PC-3 (cell line): ENCODE results near the gene STARD9. TPM values are rescaled to one million over a fixed set of nuclear protein-coding genes. Genes with fewer than 3 reads are reported as not detected.

Experiments used
- ATAC-seq: fragments of 200-7000 bp; cut with Tn5 transposase; 2 replicates; pipeline ENCODE4 v1.9.1; 2020; ENCODE audit warnings: mild to moderate bottlenecking, moderate library complexity
- BruUV-seq: library from RNA; stranded (reverse); fragments of 400-500 nt; replicated peaks from 2 replicates; lab custom pipeline; 2021; lab: Mats Ljungman, UMichigan
- CTCF ChIA-PET: fragments of 300-600 bp; sonication (Branson Sonifier 250); formaldehyde crosslinking; loops from one replicate; lab custom pipeline; 2022; ENCODE audit warnings: antibody characterized with exemption; lab: Charles Lee
- POLR2A ChIA-PET: fragments of 300-600 bp; sonication (Branson Sonifier 250); formaldehyde crosslinking; loops from one replicate; lab custom pipeline; 2022; ENCODE audit warnings: antibody characterized with exemption; ENCODE audit not compliant: unreplicated experiment; lab: Charles Lee
- DNase-seq: peaks from one replicate; pipeline ENCODE4 v3.0.0-alpha.2; 2015
- H2AFZ ChIP-seq: fragments of 300-600 bp; sonication (generic); 2 replicates; pipeline ENCODE4 v1.6.0; 2016; ENCODE audit warnings: antibody characterized with exemption, low read length
- H3F3A ChIP-seq: fragments of 300-600 bp; sonication (generic); one replicate; pipeline ENCODE4 v1.6.0; 2017; ENCODE audit warnings: antibody characterized with exemption, low read length, control low read depth, mild to moderate bottlenecking; ENCODE audit not compliant: unreplicated experiment
- H3K27ac ChIP-seq: fragments of 300-600 bp; sonication (generic); 2 replicates; pipeline ENCODE4 v1.5.1; 2016; ENCODE audit warnings: mild to moderate bottlenecking, low read length
- H3K27me3 ChIP-seq: fragments of 300-600 bp; sonication (generic); 2 replicates; pipeline ENCODE4 v1.6.1; 2016; ENCODE audit warnings: low read length, mixed read lengths
- H3K36me3 ChIP-seq: fragments of 300-600 bp; sonication (generic); 2 replicates; pipeline ENCODE4 v1.6.1; 2016; ENCODE audit warnings: low read depth, mixed run types, low read length, mixed read lengths
- H3K4me1 ChIP-seq: fragments of 300-600 bp; sonication (generic); 2 replicates; pipeline ENCODE4 v1.5.1; 2016; ENCODE audit warnings: low read length; ENCODE audit not compliant: insufficient read depth
- H3K4me2 ChIP-seq: fragments of 300-600 bp; sonication (generic); 2 replicates; pipeline ENCODE4 v1.6.0; 2016; ENCODE audit warnings: low read length
- H3K4me3 ChIP-seq: fragments of 300-600 bp; sonication (generic); 2 replicates; pipeline ENCODE4 v1.5.1; 2016; ENCODE audit warnings: mild to moderate bottlenecking, low read length, mixed read lengths
- H3K79me2 ChIP-seq: fragments of 300-600 bp; sonication (generic); 2 replicates; pipeline ENCODE4 v1.6.1; 2017; ENCODE audit warnings: low read length, mixed read lengths
- H3K9ac ChIP-seq: fragments of 300-600 bp; sonication (generic); 2 replicates; pipeline ENCODE4 v1.6.0; 2016; ENCODE audit warnings: mild to moderate bottlenecking, low read length
- H3K9me2 ChIP-seq: fragments of 300-600 bp; sonication (generic); replicated peaks from 2 replicates; pipeline ENCODE4 v1.6.1; 2016; ENCODE audit warnings: mixed run types, low read length, mixed read lengths
- H3K9me3 ChIP-seq: fragments of 300-600 bp; sonication (generic); 2 replicates; pipeline ENCODE4 v1.6.1; 2016; ENCODE audit warnings: low read length, mixed read lengths
- H4K20me1 ChIP-seq: fragments of 300-600 bp; sonication (generic); 2 replicates; pipeline ENCODE4 v1.6.1; 2016; ENCODE audit warnings: low read length, mixed read lengths
- EZH2 ChIP-seq: fragments of 300-600 bp; sonication (generic); IDR thresholded peaks from one replicate; pipeline ENCODE4 v1.6.1; 2017; ENCODE audit warnings: antibody characterized with exemption, mild to moderate bottlenecking, low read length; ENCODE audit not compliant: unreplicated experiment
- EZH2phosphoT487 ChIP-seq: fragments of 300-600 bp; sonication (generic); IDR thresholded peaks from 2 replicates; pipeline ENCODE4 v1.6.1; 2018; ENCODE audit warnings: mild to moderate bottlenecking, antibody characterized with exemption, low read length, borderline replicate concordance
- intact Hi-C: fragments of 100-400 bp; cut with micrococcal nuclease; formaldehyde crosslinking; loops from 2 replicates; pipeline ENCODE4 v1.9.0; 2023
- total RNA-seq: library from RNA; depleted of rRNA; stranded (reverse); fragments of >200 nt; gene quantifications from 2 replicates; pipeline ENCODE4 v1.2.3, GENCODE V29; 2014
- TF ChIP-seq, protein P1 (sequence below): fragments of 300-600 bp; sonication (generic); conservative IDR thresholded peaks from 2 replicates; pipeline ENCODE4 v1.5.1; 2017; ENCODE audit warnings: antibody characterized with exemption, low read depth, mild to moderate bottlenecking, low read length

STARD9 gene
- total RNA-seq, 1 experiment from 2014 or later = 5.0 TPM

DNA sequence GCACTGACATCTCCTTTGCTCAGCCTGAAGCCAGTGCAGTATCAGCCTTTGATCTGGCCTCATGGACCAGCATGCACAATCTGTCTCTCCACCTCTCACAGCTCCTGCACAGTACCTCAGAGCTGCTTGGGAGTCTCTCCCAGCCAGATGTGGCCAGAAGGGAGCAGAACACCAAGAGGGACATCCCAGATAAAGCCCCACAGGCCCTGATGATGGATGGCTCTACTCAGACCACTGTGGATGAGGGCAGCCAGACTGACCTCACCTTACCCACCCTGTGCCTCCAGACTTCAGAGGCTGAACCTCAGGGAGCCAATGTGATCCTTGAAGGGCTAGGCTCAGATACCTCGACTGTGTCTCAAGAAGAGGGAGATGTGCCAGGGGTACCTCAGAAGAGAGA is 117.1 kb downstream of the STARD9 start:
- Histone ChIP-seq H3K36me3 (no peaks in the 10 kb centered on the region), H3F3A (no peaks in the 10 kb centered on the region), H2AFZ (no peak overlapping the region), H3K27me3 (no peaks in the 10 kb centered on the region), H3K9me3 (no peaks in the 10 kb centered on the region), H3K4me2 (no peak overlapping the region), H3K4me3 (no peak overlapping the region), H4K20me1 (no peaks in the 10 kb centered on the region), H3K9me2 (no peaks in the 10 kb centered on the region), H3K9ac (no peak overlapping the region), H3K4me1 (no peaks in the 10 kb centered on the region), H3K27ac (no peak overlapping the region), H3K79me2 (no peaks in the 10 kb centered on the region)
- POLR2A ChIA-PET = no interaction called here
- intact Hi-C loops = no loop called here
- no TSS peak for BruUV-seq
- CTCF ChIA-PET = no interaction called here
- TF ChIP-seq EZH2phosphoT487 (no peak), EZH2 (no peak)
- TF ChIP-seq, protein P1, sequence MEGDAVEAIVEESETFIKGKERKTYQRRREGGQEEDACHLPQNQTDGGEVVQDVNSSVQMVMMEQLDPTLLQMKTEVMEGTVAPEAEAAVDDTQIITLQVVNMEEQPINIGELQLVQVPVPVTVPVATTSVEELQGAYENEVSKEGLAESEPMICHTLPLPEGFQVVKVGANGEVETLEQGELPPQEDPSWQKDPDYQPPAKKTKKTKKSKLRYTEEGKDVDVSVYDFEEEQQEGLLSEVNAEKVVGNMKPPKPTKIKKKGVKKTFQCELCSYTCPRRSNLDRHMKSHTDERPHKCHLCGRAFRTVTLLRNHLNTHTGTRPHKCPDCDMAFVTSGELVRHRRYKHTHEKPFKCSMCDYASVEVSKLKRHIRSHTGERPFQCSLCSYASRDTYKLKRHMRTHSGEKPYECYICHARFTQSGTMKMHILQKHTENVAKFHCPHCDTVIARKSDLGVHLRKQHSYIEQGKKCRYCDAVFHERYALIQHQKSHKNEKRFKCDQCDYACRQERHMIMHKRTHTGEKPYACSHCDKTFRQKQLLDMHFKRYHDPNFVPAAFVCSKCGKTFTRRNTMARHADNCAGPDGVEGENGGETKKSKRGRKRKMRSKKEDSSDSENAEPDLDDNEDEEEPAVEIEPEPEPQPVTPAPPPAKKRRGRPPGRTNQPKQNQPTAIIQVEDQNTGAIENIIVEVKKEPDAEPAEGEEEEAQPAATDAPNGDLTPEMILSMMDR = no peak
- DNase-seq (no peak), ATAC-seq (no peak)

GRCh38 chr15:42692997-42693396 is 117.6 kb downstream of the STARD9 start:
- intact Hi-C loops = no loop called here
- Histone ChIP-seq H4K20me1 (no peaks in the 10 kb centered on the region), H3K4me2 (no peak overlapping the region), H3K9me3 (no peaks in the 10 kb centered on the region), H3K27ac (no peak overlapping the region), H3K4me3 (no peak overlapping the region), H3K4me1 (no peaks in the 10 kb centered on the region), H3K9me2 (no peaks in the 10 kb centered on the region), H3K36me3 (no peaks in the 10 kb centered on the region), H3F3A (no peaks in the 10 kb centered on the region), H3K79me2 (no peaks in the 10 kb centered on the region), H3K9ac (no peak overlapping the region), H2AFZ (no peak overlapping the region), H3K27me3 (no peaks in the 10 kb centered on the region)
- ATAC-seq = no peak
- CTCF ChIA-PET = no interaction called here
- POLR2A ChIA-PET = no interaction called here
- DNase-seq = no peak
- no peak for TF ChIP-seq EZH2phosphoT487
- no peak for TF ChIP-seq EZH2
- TF ChIP-seq, protein P1 = no peak
- BruUV-seq = no TSS peak

DNA sequence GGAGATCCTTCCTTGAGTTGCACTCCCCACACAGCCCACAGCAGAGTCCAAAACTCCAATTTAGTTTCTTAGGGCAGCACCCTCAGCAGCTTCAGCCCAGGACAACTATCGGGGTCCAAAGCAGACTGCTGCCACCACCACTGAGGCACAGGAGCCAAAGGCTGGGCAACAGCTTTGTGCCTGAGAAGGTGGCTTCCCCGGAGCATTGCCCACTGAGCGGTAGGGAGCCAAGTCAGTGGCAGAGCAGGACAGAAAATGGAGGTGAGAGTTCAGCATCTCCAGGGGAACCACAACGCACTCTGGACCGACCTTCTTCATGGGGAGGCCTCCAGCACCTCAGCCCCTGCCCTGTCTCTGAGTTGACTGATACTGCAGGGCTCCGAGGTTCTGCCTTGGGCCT is 118.1 kb downstream of the STARD9 start:
- Histone ChIP-seq H3K9ac (no peak overlapping the region), H4K20me1 (no peaks in the 10 kb centered on the region), H3K9me2 (no peaks in the 10 kb centered on the region), H3K4me1 (no peaks in the 10 kb centered on the region), H3K27me3 (no peaks in the 10 kb centered on the region), H3K36me3 (no peaks in the 10 kb centered on the region), H3F3A (no peaks in the 10 kb centered on the region), H3K4me2 (no peak overlapping the region), H2AFZ (no peak overlapping the region), H3K9me3 (no peaks in the 10 kb centered on the region), H3K4me3 (no peak overlapping the region), H3K27ac (no peak overlapping the region), H3K79me2 (no peaks in the 10 kb centered on the region)
- TF ChIP-seq, protein P1 = no peak
- ATAC-seq (no peak), DNase-seq (no peak)
- BruUV-seq = no TSS peak
- ChIA-PET CTCF (no interaction called here), POLR2A (no interaction called here)
- intact Hi-C loops = no loop called here
